Measurements from ENCODE around the gene SDK2.
A peak's percentile ranks its signal among the peaks of the same experiment; 100 is the strongest.

The SDK2 gene
- total RNA-seq = 3.9 to 4.7 reads per million in 2 donors

- DNase-seq = no peak
Measured at GRCh38 chr17:73644145-73645049, at the start of gene SDK2. TSS of gene SDK2 (minus strand) at chr17:73644445. CDS start at chr17:73644088, 357 bp downstream.

- DNase-seq = no peak
Measured at GRCh38 chr17:73693071-73693470, 48.8 kb upstream of the SDK2 start.

GRCh38 chr17:73691321-73691766 is 47.1 kb upstream of the SDK2 start:
- no peak for DNase-seq

- DNase-seq = no peak
Measured at GRCh38 chr17:73690676-73691075, 46.4 kb upstream of the SDK2 start.

- no peak for DNase-seq
Measured at GRCh38 chr17:73689596-73690275, 45.5 kb upstream of the SDK2 start.

- DNase-seq = no peak
Measured at GRCh38 chr17:73686961-73687360, 42.7 kb upstream of the SDK2 start.

- DNase-seq = no peak
Measured at GRCh38 chr17:73686126-73686525, 41.9 kb upstream of the SDK2 start.

- no peak for DNase-seq
Measured at GRCh38 chr17:73684183-73684582, 39.9 kb upstream of the SDK2 start.

- DNase-seq = no peak
Measured at GRCh38 chr17:73683771-73684170, 39.5 kb upstream of the SDK2 start.

- no peak for DNase-seq
Measured at GRCh38 chr17:73681946-73682345, 37.7 kb upstream of the SDK2 start.

GRCh38 chr17:73679476-73679875 is 35.2 kb upstream of the SDK2 start:
- DNase-seq = no peak

- DNase-seq = no peak
Measured at GRCh38 chr17:73678999-73679398, 34.8 kb upstream of the SDK2 start.

- DNase-seq = no peak
Measured at GRCh38 chr17:73669771-73670170, 25.5 kb upstream of the SDK2 start.

- peak in 1 of 5 experiments; percentile 77 for DNase-seq
Measured at GRCh38 chr17:73667181-73667959, 23.1 kb upstream of the SDK2 start.

- DNase-seq = no peak
Measured at GRCh38 chr17:73663614-73664013, 19.4 kb upstream of the SDK2 start.

- no peak for DNase-seq
Measured at GRCh38 chr17:73660366-73660765, 16.1 kb upstream of the SDK2 start.

- no peak for DNase-seq
Measured at GRCh38 chr17:73658821-73659515, 14.7 kb upstream of the SDK2 start.

- no peak for DNase-seq
Measured at GRCh38 chr17:73657473-73658116, 13.3 kb upstream of the SDK2 start.

- DNase-seq = no peak
Measured at GRCh38 chr17:73654241-73654640, 10.0 kb upstream of the SDK2 start.

- DNase-seq = no peak
Measured at GRCh38 chr17:73653810-73654209, 9.6 kb upstream of the SDK2 start.

- no peak for DNase-seq
Measured at GRCh38 chr17:73652886-73653480, 8.7 kb upstream of the SDK2 start.
